Measurements from ENCODE around the gene SMAD5. TPM values are rescaled to one million over a fixed set of nuclear protein-coding genes. Genes with fewer than 3 reads are reported as not detected.

SMAD5 gene
- polyA plus RNA-seq, 3 donors, result 7.9 to 19.2 (median 17.3) TPM

GRCh38 chr5:136166909-136167308 lies 34.3 kb downstream of the SMAD5 start:
- Mint-ChIP-seq H3K4me1 (peaks cover 9% of the 10 kb centered on the region), H3K27ac (no peak overlapping the region)

GRCh38 chr5:136169218-136169617 lies 36.6 kb downstream of the SMAD5 start:
- Histone ChIP-seq H3K27me3 (ENCODE audit: control insufficient read depth in 2 of 2, insufficient read depth in 2 of 2, low read length in 2 of 2) (no peaks in the 10 kb centered on the region), H3K79me2 (ENCODE audit: insufficient read depth, low read length) (no peaks in the 10 kb centered on the region), H2AFZ (ENCODE audit: insufficient read depth, low read depth, low read length, poor library complexity, severe bottlenecking) (no peak overlapping the region), H3K36me3 (replicated peaks in 1 of 2; ENCODE audit: control insufficient read depth in 1 of 2, insufficient read depth in 2 of 2, low read length in 2 of 2) (peaks cover 32 to 79% of the 10 kb centered on the region in 2 donors), H3K9me3 (replicated peaks in 1 of 2; ENCODE audit: control insufficient read depth in 1 of 2, insufficient read depth in 1 of 2, low read length in 2 of 2) (no peaks in the 10 kb centered on the region), H3K4me1 (ENCODE audit: control insufficient read depth in 1 of 2, insufficient read depth in 2 of 2, low read length in 2 of 2) (no peaks in the 10 kb centered on the region), H3K4me3 (replicated peaks in 1 of 3; ENCODE audit: low read depth in 2 of 3, low read length in 3 of 3) (no peak overlapping the region), H3K9ac (ENCODE audit: insufficient read depth, low read length, poor library complexity, severe bottlenecking) (no peak overlapping the region), H4K20me1 (ENCODE audit: insufficient read depth, low read length) (no peaks in the 10 kb centered on the region), H3K4me2 (replicated peaks; ENCODE audit: extremely low read depth, low read length, poor library complexity, severe bottlenecking) (no peak overlapping the region), H3K27ac (ENCODE audit: low read depth in 1 of 2, low read length in 2 of 2) (no peak overlapping the region)
- 100% methylated on average over 2 of the region's 3 CpGs for WGBS (ENCODE audit: insufficient coverage)
- no peaks in the 10 kb centered on the region for H3K9me3 Mint-ChIP-seq
- H3K27me3 Mint-ChIP-seq (ENCODE audit: low read depth in 3 of 3), result no peaks in the 10 kb centered on the region
- peaks cover 74 to 80% of the 10 kb centered on the region in 2 donors for H3K36me3 Mint-ChIP-seq
- H3K4me1 Mint-ChIP-seq, result peaks cover 9% of the 10 kb centered on the region
- H3K27ac Mint-ChIP-seq, result no peak overlapping the region
- no peak for TF ChIP-seq CTCF (IDR thresholded peaks at IDR 0.05)
- DNase-seq, result no peak
- H3K4me3 Mint-ChIP-seq, result no peak overlapping the region
- intact Hi-C loops (cut with micrococcal nuclease), result no loop called here

More at GRCh38 chr5:136166909-136167308, 34.3 kb downstream of the SMAD5 start:
- Mint-ChIP-seq H3K27me3 (ENCODE audit: low read depth in 3 of 3) (peaks cover 0 to 1% (median 0%) of the 10 kb centered on the region in 3 donors), H3K9me3 (no peaks in the 10 kb centered on the region), H3K4me3 (no peak overlapping the region), H3K36me3 (peaks cover 62 to 73% of the 10 kb centered on the region in 2 donors)
- no peaks in the 10 kb centered on the region for H3K9me3 ChIP-seq (replicated peaks in 1 of 2; ENCODE audit: control insufficient read depth in 1 of 2, insufficient read depth in 1 of 2, low read length in 2 of 2)
- H2AFZ ChIP-seq (ENCODE audit: insufficient read depth, low read depth, low read length, poor library complexity, severe bottlenecking), result no peak overlapping the region
- H3K36me3 ChIP-seq (replicated peaks in 1 of 2; ENCODE audit: control insufficient read depth in 1 of 2, insufficient read depth in 2 of 2, low read length in 2 of 2), result peaks cover 21 to 82% of the 10 kb centered on the region in 2 donors
- no peaks in the 10 kb centered on the region for H3K27me3 ChIP-seq (ENCODE audit: control insufficient read depth in 2 of 2, insufficient read depth in 2 of 2, low read length in 2 of 2)
- DNase-seq, result no peak
- no peaks in the 10 kb centered on the region for H4K20me1 ChIP-seq (ENCODE audit: insufficient read depth, low read length)
- intact Hi-C loops (cut with micrococcal nuclease), result no loop called here
- no peaks in the 10 kb centered on the region for H3K4me1 ChIP-seq (ENCODE audit: control insufficient read depth in 1 of 2, insufficient read depth in 2 of 2, low read length in 2 of 2)
- H3K4me2 ChIP-seq (replicated peaks; ENCODE audit: extremely low read depth, low read length, poor library complexity, severe bottlenecking), result no peak overlapping the region
- H3K9ac ChIP-seq (ENCODE audit: insufficient read depth, low read length, poor library complexity, severe bottlenecking), result no peak overlapping the region
- no peaks in the 10 kb centered on the region for H3K79me2 ChIP-seq (ENCODE audit: insufficient read depth, low read length)
- no peak overlapping the region for H3K4me3 ChIP-seq (replicated peaks in 1 of 3; ENCODE audit: low read depth in 2 of 3, low read length in 3 of 3)
- no peak overlapping the region for H3K27ac ChIP-seq (ENCODE audit: low read depth in 1 of 2, low read length in 2 of 2)
- TF ChIP-seq CTCF (IDR thresholded peaks at IDR 0.05), result no peak
- WGBS (ENCODE audit: insufficient coverage), result 0% methylated on average over 2 of the region's 4 CpGs

Measured in CD14-positive monocyte (primary cell).